Tibial nerve (tissue), 4 donors: ENCODE results near the gene THBS1. TPM values are rescaled to one million over a fixed set of nuclear protein-coding genes. Genes with fewer than 3 reads are reported as not detected.

Experiments
- DNase-seq, 2 donors: peaks; one replicate each; pipeline ENCODE4 v3.0.0-alpha.2; 2019; ENCODE audit warnings: low spot score in 2 of 2
- H3K27ac ChIP-seq, 4 donors: fragments of 200-600 bp; sonication (generic) in 3 of 4; one replicate each; pipeline ENCODE4 v1.5.1; 2017 to 2019; ENCODE audit warnings: mild to moderate bottlenecking in 1 of 4
- H3K27me3 ChIP-seq, 2 donors: fragments of 200-600 bp; sonication (generic) in 1 of 2; one replicate each; pipeline versions ENCODE4 v1.5.1 to v1.6.0; 2017 to 2019
- H3K36me3 ChIP-seq, 3 donors: fragments of 200-600 bp; sonication (generic); one replicate each; pipeline ENCODE4 v1.5.1; 2018 to 2019
- H3K4me1 ChIP-seq, 4 donors: fragments of 200-600 bp; sonication (generic) in 3 of 4; one replicate each; pipeline ENCODE4 v1.5.1; 2017 to 2019
- H3K4me3 ChIP-seq, 4 donors: fragments of 200-600 bp; sonication (generic) in 3 of 4; one replicate each; pipeline ENCODE4 v1.5.1; 2017 to 2019; ENCODE audit warnings: mild to moderate bottlenecking in 1 of 4, moderate library complexity in 1 of 4
- H3K9me3 ChIP-seq, 4 donors: fragments of 200-600 bp; sonication (generic) in 3 of 4; one replicate each; pipeline ENCODE4 v1.5.1; 2017 to 2019
- EP300 ChIP-seq, 2 donors: sonication (generic); formaldehyde crosslinking; IDR thresholded peaks; one replicate each; pipeline ENCODE4 v1.6.1; 2017; ENCODE audit warnings: antibody characterized with exemption in 2 of 2, mild to moderate bottlenecking in 1 of 2
- POLR2A ChIP-seq, 2 donors: fragments of 450-650 bp; IDR thresholded peaks; one replicate each; pipeline ENCODE4 v1.6.1; 2017; ENCODE audit warnings: antibody characterized with exemption in 2 of 2, mild to moderate bottlenecking in 2 of 2, moderate library complexity in 2 of 2
- WGBS, 2 donors: methylation state at CpG; one replicate each; pipeline ENCODE4 v1.1.5; 2018; 5-methylcytosine and 5-hydroxymethylcytosine counted together
- total RNA-seq, 4 donors: library from RNA; depleted of rRNA; stranded (reverse); fragments of >200 nt; gene quantifications; one replicate each; pipeline ENCODE4 v1.1.0, GENCODE V29; 2016
- TF ChIP-seq, protein P1 (sequence below), 5 experiments: fragments of 200-600 bp in 3 of 5; fragments of 450-650 bp in 2 of 5; sonication (generic) in 3 of 5; IDR thresholded peaks; one replicate each; pipeline ENCODE4 v1.5.1; 2016 to 2019; ENCODE audit warnings: antibody characterized with exemption in 5 of 5, mild to moderate bottlenecking in 3 of 5, moderate library complexity in 2 of 5

The THBS1 gene
- total RNA-seq, 4 donors from 2014 or later: 1,850 to 2,559 (median 1,931) TPM

- Histone ChIP-seq H3K9me3 (no peaks in the 10 kb centered on the region), H3K4me3 (no peak overlapping the region), H3K27ac (peak overlapping the region in 2 of 4 donors; percentile 69 to 75), H3K27me3 (no peaks in the 10 kb centered on the region), H3K4me1 (peaks cover 0 to 36% (median 18%) of the 10 kb centered on the region in 4 donors), H3K36me3 (no peaks in the 10 kb centered on the region)
- no peak for TF ChIP-seq EP300 (IDR thresholded peaks at IDR 0.05)
- TF ChIP-seq, protein P1, sequence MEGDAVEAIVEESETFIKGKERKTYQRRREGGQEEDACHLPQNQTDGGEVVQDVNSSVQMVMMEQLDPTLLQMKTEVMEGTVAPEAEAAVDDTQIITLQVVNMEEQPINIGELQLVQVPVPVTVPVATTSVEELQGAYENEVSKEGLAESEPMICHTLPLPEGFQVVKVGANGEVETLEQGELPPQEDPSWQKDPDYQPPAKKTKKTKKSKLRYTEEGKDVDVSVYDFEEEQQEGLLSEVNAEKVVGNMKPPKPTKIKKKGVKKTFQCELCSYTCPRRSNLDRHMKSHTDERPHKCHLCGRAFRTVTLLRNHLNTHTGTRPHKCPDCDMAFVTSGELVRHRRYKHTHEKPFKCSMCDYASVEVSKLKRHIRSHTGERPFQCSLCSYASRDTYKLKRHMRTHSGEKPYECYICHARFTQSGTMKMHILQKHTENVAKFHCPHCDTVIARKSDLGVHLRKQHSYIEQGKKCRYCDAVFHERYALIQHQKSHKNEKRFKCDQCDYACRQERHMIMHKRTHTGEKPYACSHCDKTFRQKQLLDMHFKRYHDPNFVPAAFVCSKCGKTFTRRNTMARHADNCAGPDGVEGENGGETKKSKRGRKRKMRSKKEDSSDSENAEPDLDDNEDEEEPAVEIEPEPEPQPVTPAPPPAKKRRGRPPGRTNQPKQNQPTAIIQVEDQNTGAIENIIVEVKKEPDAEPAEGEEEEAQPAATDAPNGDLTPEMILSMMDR (IDR thresholded peaks at IDR 0.05): no peak
- no peak for TF ChIP-seq POLR2A (IDR thresholded peaks at IDR 0.05)
- DNase-seq: no peak
Observed at GRCh38 chr15:39625856-39626255, 45.0 kb downstream of the THBS1 start.

GRCh38 chr15:39627451-39628143 is 46.7 kb downstream of the THBS1 start:
- H3K27me3 ChIP-seq: no peaks in the 10 kb centered on the region
- 89 to 91% methylated on average over 3 of the region's 3 CpGs for WGBS, 2 donors
- H3K36me3 ChIP-seq: no peaks in the 10 kb centered on the region
- peaks cover 0 to 36% (median 18%) of the 10 kb centered on the region in 4 donors for H3K4me1 ChIP-seq
- H3K27ac ChIP-seq: no peak overlapping the region
- TF ChIP-seq, protein P1 (IDR thresholded peaks at IDR 0.05): no peak
- TF ChIP-seq EP300 (IDR thresholded peaks at IDR 0.05) (no peak), POLR2A (IDR thresholded peaks at IDR 0.05) (no peak)
- H3K9me3 ChIP-seq: no peaks in the 10 kb centered on the region
- no peak overlapping the region for H3K4me3 ChIP-seq
- DNase-seq: no peak

DNA sequence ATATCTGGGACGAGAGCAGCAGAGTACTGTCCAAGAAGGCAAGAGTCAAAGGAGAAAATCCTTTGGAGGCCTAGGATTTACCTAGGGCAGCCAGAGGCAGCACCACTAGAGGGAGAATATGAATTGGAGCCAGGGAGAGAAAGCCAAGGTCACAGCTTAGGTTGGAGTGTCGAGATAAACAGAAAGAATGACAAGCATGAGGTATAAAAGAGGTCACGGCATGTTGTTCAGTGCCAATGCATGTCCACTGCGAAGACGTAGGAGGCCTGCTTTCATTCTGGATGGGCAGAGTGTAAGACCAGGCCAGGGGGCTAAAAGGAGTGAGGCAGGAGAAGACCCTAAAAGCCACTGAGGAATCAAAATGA is 47.2 kb downstream of the THBS1 start:
- Histone ChIP-seq H3K4me1 (peaks cover 0 to 36% (median 18%) of the 10 kb centered on the region in 4 donors), H3K4me3 (no peak overlapping the region), H3K36me3 (no peaks in the 10 kb centered on the region), H3K9me3 (no peaks in the 10 kb centered on the region), H3K27ac (peak overlapping the region in 1 of 4 donors; percentile 63), H3K27me3 (no peaks in the 10 kb centered on the region)
- TF ChIP-seq, protein P1 (IDR thresholded peaks at IDR 0.05): peak in 2 of 5 experiments; percentile 7 to 14
- TF ChIP-seq EP300 (IDR thresholded peaks at IDR 0.05): no peak
- no peak for DNase-seq
- WGBS, 2 donors: 56% methylated on average over 5 of the region's 5 CpGs

- peak overlapping the region in 1 of 4 donors; percentile 63 for H3K27ac ChIP-seq
Observed at GRCh38 chr15:39628546-39629257, 47.8 kb downstream of the THBS1 start.

More at GRCh38 chr15:39628546-39629257, 47.8 kb downstream of the THBS1 start:
- H3K4me3 ChIP-seq: no peak overlapping the region
- TF ChIP-seq EP300 (IDR thresholded peaks at IDR 0.05) (no peak), POLR2A (IDR thresholded peaks at IDR 0.05) (no peak)
- TF ChIP-seq, protein P1 (IDR thresholded peaks at IDR 0.05): no peak
- H3K9me3 ChIP-seq: no peaks in the 10 kb centered on the region
- no peaks in the 10 kb centered on the region for H3K27me3 ChIP-seq
- no peaks in the 10 kb centered on the region for H3K36me3 ChIP-seq
- H3K4me1 ChIP-seq: peaks cover 0 to 35% (median 18%) of the 10 kb centered on the region in 4 donors
- DNase-seq: no peak
- 59 to 72% methylated on average over 9 of the region's 9 CpGs for WGBS, 2 donors
